A673 (cell line): Measurements from ENCODE around the gene IL10RB. TPM values are rescaled to one million over a fixed set of nuclear protein-coding genes. Genes with fewer than 3 reads are reported as not detected.

Experiments
- BruUV-seq: library from RNA; stranded (reverse); fragments of 400-500 nt; replicated peaks from 2 replicates; lab custom pipeline; 2021; lab: Mats Ljungman, UMichigan
- CTCF ChIA-PET: fragments of 300-600 bp; sonication (Branson Sonifier 250); formaldehyde crosslinking; loops from one replicate; lab custom pipeline; 2022; ENCODE audit warnings: antibody characterized with exemption; lab: Charles Lee
- POLR2A ChIA-PET: fragments of 300-600 bp; sonication (Branson Sonifier 250); formaldehyde crosslinking; loops from one replicate; lab custom pipeline; 2022; ENCODE audit warnings: antibody characterized with exemption; ENCODE audit not compliant: low non-redundant PET; lab: Charles Lee
- DNase-seq: peaks from one replicate; pipeline ENCODE4 v3.0.0-alpha.2; 2015; ENCODE audit warnings: low spot score
- H3K27ac ChIP-seq: fragments of 200-600 bp; sonication (generic); 2 replicates; pipeline ENCODE4 v1.5.1; 2016; ENCODE audit warnings: mixed run types, low read depth, mild to moderate bottlenecking, mixed read lengths, antibody characterized with exemption, low read length; ENCODE audit not compliant: poor library complexity, severe bottlenecking
- H3K27me3 ChIP-seq: fragments of 200-600 bp; sonication (generic); replicated peaks from 2 replicates; pipeline ENCODE4 v1.6.1; 2017; ENCODE audit warnings: mixed run types, low read depth, mild to moderate bottlenecking, mixed read lengths, antibody characterized with exemption, low read length; ENCODE audit not compliant: insufficient read depth, poor library complexity
- H3K36me3 ChIP-seq: fragments of 200-600 bp; sonication (generic); 2 replicates; pipeline ENCODE4 v1.6.1; 2016; ENCODE audit warnings: mixed run types, mild to moderate bottlenecking, mixed read lengths, antibody characterized with exemption, low read length; ENCODE audit not compliant: insufficient read depth, poor library complexity, severe bottlenecking
- H3K4me1 ChIP-seq: fragments of 200-600 bp; sonication (generic); 2 replicates; pipeline ENCODE4 v1.6.1; 2017; ENCODE audit warnings: mixed run types, mild to moderate bottlenecking, mixed read lengths, antibody characterized with exemption, low read length; ENCODE audit not compliant: insufficient read depth, poor library complexity, severe bottlenecking
- H3K4me3 ChIP-seq: fragments of 200-600 bp; sonication (generic); 2 replicates; pipeline ENCODE4 v1.5.1; 2016; ENCODE audit warnings: low read depth, mixed run types, mild to moderate bottlenecking, mixed read lengths, low read length; ENCODE audit not compliant: poor library complexity, severe bottlenecking
- H3K9me3 ChIP-seq: fragments of 200-600 bp; sonication (generic); 2 replicates; pipeline ENCODE4 v1.6.1; 2016; ENCODE audit warnings: mixed run types, low read depth, mild to moderate bottlenecking, mixed read lengths, antibody characterized with exemption, low read length; ENCODE audit not compliant: poor library complexity, severe bottlenecking
- EZH2 ChIP-seq: fragments of 200-600 bp; sonication (generic); IDR thresholded peaks from 2 replicates; pipeline ENCODE4 v1.6.1; 2017; ENCODE audit warnings: borderline replicate concordance, low read depth, mild to moderate bottlenecking, mixed read lengths, antibody characterized with exemption, low read length; ENCODE audit not compliant: poor library complexity, severe bottlenecking
- intact Hi-C: fragments of 100-400 bp; cut with micrococcal nuclease; formaldehyde crosslinking; loops from one replicate; pipeline ENCODE4 v1.10.0; 2022; ENCODE audit not compliant: unreplicated experiment
- total RNA-seq: library from RNA; stranded (reverse); gene quantifications from 2 replicates; pipeline ENCODE4 v1.2.3, GENCODE V29; 2021
- TF ChIP-seq, protein P1 (sequence below): fragments of 300-800, 200-600 bp; sonication (generic); conservative IDR thresholded peaks from 2 replicates; pipeline ENCODE4 v1.5.1; 2017; ENCODE audit warnings: low read depth, mild to moderate bottlenecking, antibody characterized with exemption, low read length, moderate library complexity, mixed read lengths

IL10RB gene
- total RNA-seq, 1 experiment from 2014 or later, result 11.1 TPM

DNA sequence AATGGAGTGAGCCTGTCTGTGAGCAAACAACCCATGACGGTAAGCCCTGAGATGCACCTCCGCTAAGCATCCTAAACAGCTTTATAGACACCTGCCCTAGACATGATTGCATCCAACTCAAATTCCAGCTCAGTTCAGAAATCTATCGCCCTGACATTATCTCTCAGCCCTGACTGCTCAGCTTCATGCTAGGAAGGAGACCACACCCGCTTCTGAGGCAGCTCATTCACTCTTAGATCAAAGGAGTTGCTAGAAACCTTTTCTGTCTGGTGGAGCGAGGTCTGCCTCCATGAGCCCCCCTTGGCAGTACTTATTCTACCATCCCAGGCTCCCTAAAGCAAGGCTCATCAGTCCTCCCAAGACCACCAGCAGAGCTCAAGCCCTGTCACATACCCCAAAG lies 17.0 kb downstream of the IL10RB start:
- DNase-seq, result no peak
- intact Hi-C loops, result no loop called here
- TF ChIP-seq EZH2, result no peak
- TF ChIP-seq, protein P1, sequence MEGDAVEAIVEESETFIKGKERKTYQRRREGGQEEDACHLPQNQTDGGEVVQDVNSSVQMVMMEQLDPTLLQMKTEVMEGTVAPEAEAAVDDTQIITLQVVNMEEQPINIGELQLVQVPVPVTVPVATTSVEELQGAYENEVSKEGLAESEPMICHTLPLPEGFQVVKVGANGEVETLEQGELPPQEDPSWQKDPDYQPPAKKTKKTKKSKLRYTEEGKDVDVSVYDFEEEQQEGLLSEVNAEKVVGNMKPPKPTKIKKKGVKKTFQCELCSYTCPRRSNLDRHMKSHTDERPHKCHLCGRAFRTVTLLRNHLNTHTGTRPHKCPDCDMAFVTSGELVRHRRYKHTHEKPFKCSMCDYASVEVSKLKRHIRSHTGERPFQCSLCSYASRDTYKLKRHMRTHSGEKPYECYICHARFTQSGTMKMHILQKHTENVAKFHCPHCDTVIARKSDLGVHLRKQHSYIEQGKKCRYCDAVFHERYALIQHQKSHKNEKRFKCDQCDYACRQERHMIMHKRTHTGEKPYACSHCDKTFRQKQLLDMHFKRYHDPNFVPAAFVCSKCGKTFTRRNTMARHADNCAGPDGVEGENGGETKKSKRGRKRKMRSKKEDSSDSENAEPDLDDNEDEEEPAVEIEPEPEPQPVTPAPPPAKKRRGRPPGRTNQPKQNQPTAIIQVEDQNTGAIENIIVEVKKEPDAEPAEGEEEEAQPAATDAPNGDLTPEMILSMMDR, result no peak
- Histone ChIP-seq H3K36me3 (no peaks in the 10 kb centered on the region), H3K27me3 (no peaks in the 10 kb centered on the region), H3K9me3 (no peaks in the 10 kb centered on the region), H3K4me3 (no peak overlapping the region), H3K27ac (no peak overlapping the region), H3K4me1 (no peaks in the 10 kb centered on the region)
- no TSS peak for BruUV-seq
- ChIA-PET POLR2A (no interaction called here), CTCF (no interaction called here)

DNA sequence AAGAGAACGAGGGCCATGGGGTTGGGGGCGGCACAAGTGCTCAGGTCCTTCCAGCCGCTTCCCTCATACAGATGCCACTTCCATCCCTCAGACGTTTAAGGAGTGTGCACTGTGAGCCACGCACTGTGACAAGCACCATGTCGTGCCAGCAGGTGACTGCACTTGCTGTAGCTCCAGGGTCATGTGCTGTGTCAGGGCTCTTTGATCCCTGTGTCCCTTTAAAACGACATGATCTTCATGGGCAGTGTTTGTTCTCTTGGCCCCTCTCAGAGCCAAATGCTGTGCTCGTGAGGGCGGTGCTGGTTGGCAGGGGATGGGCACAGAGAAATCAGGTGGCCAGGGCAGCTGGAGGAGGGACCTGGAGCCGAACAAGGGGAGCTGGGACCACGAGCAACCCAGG lies 19.9 kb downstream of the IL10RB start:
- BruUV-seq, result no TSS peak
- intact Hi-C loops, result no loop called here
- ChIA-PET CTCF (no interaction called here), POLR2A (no interaction called here)
- TF ChIP-seq, protein P1, result no peak
- no peak for TF ChIP-seq EZH2
- Histone ChIP-seq H3K36me3 (no peaks in the 10 kb centered on the region), H3K9me3 (no peaks in the 10 kb centered on the region), H3K27me3 (no peaks in the 10 kb centered on the region), H3K27ac (no peak overlapping the region), H3K4me3 (no peak overlapping the region), H3K4me1 (no peaks in the 10 kb centered on the region)
- DNase-seq, result no peak

DNA sequence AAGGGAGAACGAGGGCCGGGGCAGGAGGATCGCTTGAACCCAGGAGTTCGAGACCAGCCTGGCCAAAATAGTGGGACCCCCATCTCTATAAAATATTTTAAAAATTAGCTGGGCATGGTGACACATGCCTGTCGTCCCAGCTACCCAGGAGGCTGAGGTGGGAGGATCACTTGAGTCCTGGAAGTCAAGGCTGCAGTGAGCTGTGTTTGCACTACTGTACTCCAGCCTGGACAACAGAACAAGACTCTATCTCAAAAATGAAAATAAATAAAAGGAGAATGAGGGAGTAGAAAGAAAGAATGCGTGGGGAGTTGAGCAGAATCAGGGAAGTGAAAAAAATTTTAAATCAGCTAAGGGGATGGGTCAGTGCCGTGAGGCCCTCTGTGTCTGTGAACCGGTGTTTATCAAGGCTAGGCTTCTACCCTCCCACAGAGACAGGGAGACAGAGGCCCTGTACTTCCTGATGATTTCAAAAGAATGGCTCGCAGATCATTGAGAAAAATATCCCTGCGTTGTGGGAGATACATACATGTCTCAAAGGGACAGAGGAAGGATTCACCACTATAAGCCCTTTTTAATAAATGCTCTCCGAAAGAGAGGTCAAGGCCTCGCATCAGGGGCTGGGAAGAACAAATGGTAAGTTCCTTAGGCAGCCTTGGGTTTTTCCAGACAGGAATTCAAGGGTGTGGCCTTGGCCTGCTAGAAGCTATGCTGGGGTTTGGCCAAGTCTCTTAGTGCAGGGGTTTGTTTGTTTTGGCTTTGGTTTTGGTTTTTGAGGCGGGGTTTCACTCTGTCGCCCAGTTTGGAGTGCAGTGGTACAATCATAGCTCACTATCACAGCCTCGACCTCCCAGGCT lies 20.7 kb downstream of the IL10RB start:
- intact Hi-C loops, result no loop called here
- Histone ChIP-seq H3K4me1 (no peaks in the 10 kb centered on the region), H3K9me3 (no peaks in the 10 kb centered on the region), H3K27me3 (no peaks in the 10 kb centered on the region), H3K36me3 (no peaks in the 10 kb centered on the region), H3K4me3 (no peak overlapping the region), H3K27ac (no peak overlapping the region)
- POLR2A ChIA-PET, result no interaction called here
- TF ChIP-seq, protein P1, result no peak
- TF ChIP-seq EZH2, result no peak
- no peak for DNase-seq
- CTCF ChIA-PET, result no interaction called here
- no TSS peak for BruUV-seq
